Left lung (tissue), 10 donors: ENCODE data around the gene OTOA. TPM values are rescaled to one million over a fixed set of nuclear protein-coding genes. Genes with fewer than 3 reads are reported as not detected.

Source experiments
- ATAC-seq: fragments of 200-7000 bp; cut with Tn5 transposase; one replicate; pipeline ENCODE4 v1.9.1; 2020; ENCODE audit warnings: moderate library complexity
- DNase-seq, 4 donors: peaks; one replicate each; pipeline ENCODE4 v3.0.0-alpha.2; 2013 to 2020
- H3K27ac ChIP-seq, 2 donors: fragments of 200-600 bp; sonication (generic) in 1 of 2; one replicate each; pipeline versions ENCODE4 v1.5.0 to v1.8.0; 2020 to 2021
- H3K27me3 ChIP-seq, 2 donors: fragments of 200-600 bp; sonication (generic) in 1 of 2; one replicate each; pipeline versions ENCODE4 v1.5.0 to v1.8.0; 2020 to 2021
- H3K36me3 ChIP-seq, 2 donors: fragments of 200-600 bp; sonication (generic) in 1 of 2; one replicate each; pipeline versions ENCODE4 v1.5.0 to v1.8.0; 2020 to 2021
- H3K4me1 ChIP-seq, 2 donors: fragments of 200-600 bp; one replicate each; pipeline ENCODE4 v1.8.0; 2021
- H3K4me3 ChIP-seq, 2 donors: fragments of 200-600 bp; sonication (generic) in 1 of 2; one replicate each; pipeline versions ENCODE4 v1.5.0 to v1.8.0; 2020 to 2021; ENCODE audit warnings: mild to moderate bottlenecking in 1 of 2
- H3K9me3 ChIP-seq, 2 donors: fragments of 200-600 bp; sonication (generic) in 1 of 2; one replicate each; pipeline versions ENCODE4 v1.5.0 to v1.8.0; 2020 to 2021
- intact Hi-C, 2 donors: fragments of 100-400 bp; cut with DNase I; formaldehyde crosslinking; loops; one replicate each; pipeline versions ENCODE4 v1.11.2 to v1.14.2; 2022
- polyA plus RNA-seq, 6 donors: library from polyadenylated mRNA; unstranded; fragments of 120-200 nt; gene quantifications; one replicate each; pipeline ENCODE4 v1.2.1, GENCODE V29; 2013; ENCODE audit not compliant: insufficient read length in 6 of 6
- total RNA-seq, 2 donors: library from RNA; stranded (reverse); fragmentation: NEBNext Ultra II Directional; extraction: Animal tissue kit (Norgen Biotek cat#: 25700); gene quantifications; one replicate each; pipeline ENCODE4 v1.2.1, GENCODE V29; 2021
- TF ChIP-seq, protein P1 (sequence below), 2 donors: fragments of 200-600 bp; sonication (generic) in 1 of 2; IDR thresholded peaks; one replicate each; pipeline versions ENCODE4 v1.5.0 to v1.8.0; 2021; ENCODE audit warnings: antibody characterized with exemption in 2 of 2
- donor health status: DM: no; HTN: yes; CAD: no.
- donor health status: DM: no; HTN: no; CAD: no.

Gene OTOA
- total and polyA plus RNA-seq, 8 donors: 0.06 to 1.1 (median 0.10) TPM; not detected in 1

DNA sequence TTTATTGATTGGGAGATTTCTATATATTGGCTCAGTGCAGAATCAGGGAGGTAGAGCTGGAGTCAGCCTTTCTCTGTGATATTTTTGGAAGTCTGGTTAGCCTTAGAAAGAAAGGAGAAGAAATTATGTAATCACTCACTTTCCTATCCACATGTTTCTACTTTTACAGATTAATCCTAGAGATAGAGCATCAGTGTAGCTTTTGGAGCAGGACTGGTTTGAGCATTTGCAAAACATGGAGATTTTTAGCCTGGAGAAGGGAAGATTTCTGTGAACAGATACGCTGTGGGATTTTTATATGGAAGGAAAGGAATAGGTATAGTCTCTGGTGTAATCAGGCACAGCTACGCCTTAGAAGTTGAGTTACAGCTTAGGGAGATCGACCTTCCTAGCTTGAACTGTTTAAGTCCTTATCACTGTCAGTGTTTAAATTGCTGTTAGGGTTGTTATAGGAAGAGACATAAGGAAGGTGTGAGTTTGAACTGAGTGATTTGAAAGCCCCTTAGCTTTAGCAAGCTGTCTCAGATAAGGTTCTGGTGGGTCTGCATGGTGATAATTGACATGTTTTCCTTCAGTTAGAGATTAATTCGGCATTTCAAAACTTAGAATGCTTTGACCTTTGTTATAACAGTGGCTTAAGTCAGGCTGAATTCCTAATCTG lies 43.9 kb upstream of the OTOA start:
- H3K27me3 ChIP-seq: no peaks in the 10 kb centered on the region
- H3K4me3 ChIP-seq: no peak overlapping the region
- peaks cover 0 to 51% of the 10 kb centered on the region in 2 donors for H3K4me1 ChIP-seq
- peaks cover 0 to 36% of the 10 kb centered on the region in 2 donors for H3K36me3 ChIP-seq
- no peak overlapping the region for H3K27ac ChIP-seq
- ATAC-seq (no peak), DNase-seq (no peak)
- TF ChIP-seq, protein P1, sequence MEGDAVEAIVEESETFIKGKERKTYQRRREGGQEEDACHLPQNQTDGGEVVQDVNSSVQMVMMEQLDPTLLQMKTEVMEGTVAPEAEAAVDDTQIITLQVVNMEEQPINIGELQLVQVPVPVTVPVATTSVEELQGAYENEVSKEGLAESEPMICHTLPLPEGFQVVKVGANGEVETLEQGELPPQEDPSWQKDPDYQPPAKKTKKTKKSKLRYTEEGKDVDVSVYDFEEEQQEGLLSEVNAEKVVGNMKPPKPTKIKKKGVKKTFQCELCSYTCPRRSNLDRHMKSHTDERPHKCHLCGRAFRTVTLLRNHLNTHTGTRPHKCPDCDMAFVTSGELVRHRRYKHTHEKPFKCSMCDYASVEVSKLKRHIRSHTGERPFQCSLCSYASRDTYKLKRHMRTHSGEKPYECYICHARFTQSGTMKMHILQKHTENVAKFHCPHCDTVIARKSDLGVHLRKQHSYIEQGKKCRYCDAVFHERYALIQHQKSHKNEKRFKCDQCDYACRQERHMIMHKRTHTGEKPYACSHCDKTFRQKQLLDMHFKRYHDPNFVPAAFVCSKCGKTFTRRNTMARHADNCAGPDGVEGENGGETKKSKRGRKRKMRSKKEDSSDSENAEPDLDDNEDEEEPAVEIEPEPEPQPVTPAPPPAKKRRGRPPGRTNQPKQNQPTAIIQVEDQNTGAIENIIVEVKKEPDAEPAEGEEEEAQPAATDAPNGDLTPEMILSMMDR (IDR thresholded peaks at IDR 0.05): no peak
- no peaks in the 10 kb centered on the region for H3K9me3 ChIP-seq
- intact Hi-C loops: no loop called here

DNA sequence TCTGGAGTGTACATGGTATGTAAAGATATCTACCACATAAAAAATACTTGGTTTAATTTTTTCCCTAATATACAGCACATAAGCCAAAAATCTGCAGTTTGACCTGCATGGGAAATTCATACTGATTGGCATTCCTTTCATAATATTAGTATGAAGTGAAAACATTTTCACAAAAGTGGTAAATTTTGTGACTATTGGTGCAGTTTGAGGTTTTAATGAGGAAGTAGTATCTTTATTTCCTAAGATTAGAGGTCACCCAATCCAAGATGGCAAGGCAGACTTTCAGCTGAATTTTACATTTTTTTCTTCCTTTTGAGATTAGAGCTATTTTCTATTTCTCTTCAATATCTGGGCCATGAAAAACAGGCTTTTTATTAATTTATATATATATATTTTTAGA lies 43.2 kb upstream of the OTOA start:
- Histone ChIP-seq H3K27ac (no peak overlapping the region), H3K4me3 (no peak overlapping the region), H3K4me1 (peaks cover 0 to 49% of the 10 kb centered on the region in 2 donors), H3K36me3 (peaks cover 0 to 43% of the 10 kb centered on the region in 2 donors), H3K27me3 (no peaks in the 10 kb centered on the region), H3K9me3 (no peaks in the 10 kb centered on the region)
- DNase-seq: no peak
- TF ChIP-seq, protein P1 (IDR thresholded peaks at IDR 0.05): no peak
- intact Hi-C loops: no loop called here
- ATAC-seq: no peak

DNA sequence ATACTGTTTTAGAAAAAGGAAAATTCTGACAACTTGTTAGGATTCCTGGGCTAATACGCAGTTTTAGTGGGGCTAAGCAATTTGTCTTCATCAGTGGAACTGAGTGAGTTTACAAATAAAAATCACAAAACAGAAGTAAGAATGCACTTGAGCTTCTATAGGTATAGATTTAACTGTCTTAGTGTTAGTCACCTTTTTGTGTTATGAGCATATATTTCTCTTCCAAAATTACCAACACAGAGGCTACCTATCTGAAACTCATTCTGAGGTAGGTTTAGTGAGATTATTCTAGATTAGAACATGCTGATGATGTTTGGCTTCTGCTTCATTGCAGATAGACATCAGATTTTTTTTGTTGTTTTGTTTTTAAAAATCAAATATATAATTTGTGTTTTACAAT lies 41.2 kb upstream of the OTOA start:
- Histone ChIP-seq H3K36me3 (peaks cover 0 to 48% of the 10 kb centered on the region in 2 donors), H3K4me1 (peaks cover 0 to 53% of the 10 kb centered on the region in 2 donors), H3K4me3 (no peak overlapping the region), H3K9me3 (no peaks in the 10 kb centered on the region), H3K27me3 (no peaks in the 10 kb centered on the region), H3K27ac (no peak overlapping the region)
- DNase-seq (no peak), ATAC-seq (no peak)
- TF ChIP-seq, protein P1 (IDR thresholded peaks at IDR 0.05): no peak
- intact Hi-C loops: no loop called here

DNA sequence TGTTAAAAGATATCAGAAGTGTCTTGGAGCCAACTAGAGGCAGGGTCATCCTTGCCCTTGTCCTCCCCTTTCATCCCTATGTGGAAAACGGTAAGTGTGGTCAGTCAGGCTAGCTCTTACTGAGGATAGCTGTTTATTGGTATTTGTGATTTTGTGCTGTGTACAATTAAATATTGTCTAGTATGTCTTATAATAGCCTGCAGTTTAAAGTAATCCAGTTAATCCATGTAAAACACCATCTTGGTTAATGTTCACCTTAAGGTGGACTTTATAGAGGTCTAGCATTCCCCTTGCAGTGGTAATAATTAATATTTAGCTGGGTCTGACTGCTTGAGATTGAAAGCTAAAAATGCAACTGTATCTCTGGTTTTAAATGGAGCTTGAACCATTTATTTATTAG lies 38.7 kb upstream of the OTOA start:
- peaks cover 0 to 46% of the 10 kb centered on the region in 2 donors for H3K36me3 ChIP-seq
- no peak overlapping the region for H3K27ac ChIP-seq
- H3K4me3 ChIP-seq: no peak overlapping the region
- no peaks in the 10 kb centered on the region for H3K27me3 ChIP-seq
- ATAC-seq: no peak
- H3K9me3 ChIP-seq: no peaks in the 10 kb centered on the region
- no peak for DNase-seq
- H3K4me1 ChIP-seq: peaks cover 0 to 36% of the 10 kb centered on the region in 2 donors
- TF ChIP-seq, protein P1 (IDR thresholded peaks at IDR 0.05): no peak
- intact Hi-C loops: no loop called here

DNA sequence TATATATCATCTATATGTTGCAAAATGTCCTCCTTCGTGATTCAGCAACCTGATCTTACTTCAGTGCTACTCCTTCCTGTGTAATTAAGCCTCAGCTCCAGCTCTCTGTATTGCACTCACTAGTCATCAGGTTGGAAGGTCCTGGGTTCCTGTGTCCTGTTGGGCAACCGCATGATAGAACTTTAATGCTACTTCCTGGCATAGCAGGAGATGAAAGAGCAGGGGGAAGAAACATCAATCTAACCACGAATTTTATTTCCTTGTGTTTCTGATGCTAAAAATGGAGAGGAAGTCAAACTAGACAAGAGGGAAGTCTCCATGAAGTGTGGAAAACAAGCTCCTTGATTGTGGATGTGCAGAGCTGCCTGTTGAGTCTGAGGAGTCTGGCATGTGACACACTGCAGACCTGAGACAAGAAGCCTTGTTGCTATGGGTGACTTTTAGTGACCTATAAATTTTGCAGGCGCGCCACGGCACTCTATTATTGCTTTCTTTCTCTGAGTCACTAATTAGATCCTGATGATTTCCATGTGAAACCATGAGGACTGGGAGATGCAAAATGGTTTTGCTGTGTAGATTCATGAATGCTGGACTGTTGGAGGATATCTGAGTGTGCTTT lies 37.0 kb upstream of the OTOA start:
- Histone ChIP-seq H3K4me1 (peaks cover 0 to 40% of the 10 kb centered on the region in 2 donors), H3K27ac (peak overlapping the region in 1 of 2 donors; percentile 70), H3K36me3 (peaks cover 0 to 50% of the 10 kb centered on the region in 2 donors), H3K9me3 (no peaks in the 10 kb centered on the region), H3K27me3 (no peaks in the 10 kb centered on the region), H3K4me3 (no peak overlapping the region)
- no peak for DNase-seq
- peak; percentile 49 for ATAC-seq
- TF ChIP-seq, protein P1 (IDR thresholded peaks at IDR 0.05): no peak
- intact Hi-C loops: no loop called here
